ENCODE data around the gene PTGR3. TPM values are rescaled to one million over a fixed set of nuclear protein-coding genes. Genes with fewer than 3 reads are reported as not detected.

PTGR3 gene
- total RNA-seq, 1 experiment from 2014 or later = 13.8 TPM

DNA sequence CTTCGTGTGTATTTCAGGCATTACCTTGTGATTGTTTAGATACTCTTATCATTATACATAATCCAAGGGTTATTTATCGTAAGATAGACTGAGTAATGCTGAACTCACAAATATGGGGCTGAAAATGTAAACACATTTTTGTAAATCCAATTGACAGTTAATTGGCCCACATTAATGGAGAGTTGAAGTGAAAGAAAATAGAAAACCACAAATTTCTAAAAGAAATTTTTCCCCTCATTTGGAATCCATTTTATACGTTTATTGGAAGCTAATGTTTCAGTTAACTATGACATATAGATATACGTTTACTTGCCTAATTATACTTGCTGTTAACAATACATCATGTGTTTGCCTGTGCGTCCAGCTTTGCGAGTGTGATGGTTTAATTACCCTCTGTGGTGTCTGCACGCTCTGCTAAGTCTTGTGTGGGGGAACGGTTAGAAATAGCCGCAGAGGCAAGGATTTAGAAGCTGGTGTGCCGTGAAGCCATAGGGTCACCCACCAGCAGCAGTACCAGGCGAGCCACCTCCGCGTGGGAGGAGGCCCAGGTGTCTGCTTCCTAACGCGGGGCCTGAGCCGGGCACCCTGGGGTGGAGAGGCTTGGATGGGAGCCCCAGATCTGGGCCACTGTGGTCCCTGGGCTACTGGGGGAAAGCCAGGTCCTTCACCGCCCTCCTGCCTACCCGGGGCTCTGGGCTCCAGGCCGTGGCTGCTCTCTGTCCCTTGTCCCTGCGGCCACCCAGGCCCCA is 39.7 kb upstream of the PTGR3 start (continued):
- TF ChIP-seq, protein P1, sequence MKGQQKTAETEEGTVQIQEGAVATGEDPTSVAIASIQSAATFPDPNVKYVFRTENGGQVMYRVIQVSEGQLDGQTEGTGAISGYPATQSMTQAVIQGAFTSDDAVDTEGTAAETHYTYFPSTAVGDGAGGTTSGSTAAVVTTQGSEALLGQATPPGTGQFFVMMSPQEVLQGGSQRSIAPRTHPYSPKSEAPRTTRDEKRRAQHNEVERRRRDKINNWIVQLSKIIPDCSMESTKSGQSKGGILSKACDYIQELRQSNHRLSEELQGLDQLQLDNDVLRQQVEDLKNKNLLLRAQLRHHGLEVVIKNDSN (CRISPR knock-in tag; IDR thresholded peaks at IDR 0.05) = no peak
- TF ChIP-seq, protein P2, sequence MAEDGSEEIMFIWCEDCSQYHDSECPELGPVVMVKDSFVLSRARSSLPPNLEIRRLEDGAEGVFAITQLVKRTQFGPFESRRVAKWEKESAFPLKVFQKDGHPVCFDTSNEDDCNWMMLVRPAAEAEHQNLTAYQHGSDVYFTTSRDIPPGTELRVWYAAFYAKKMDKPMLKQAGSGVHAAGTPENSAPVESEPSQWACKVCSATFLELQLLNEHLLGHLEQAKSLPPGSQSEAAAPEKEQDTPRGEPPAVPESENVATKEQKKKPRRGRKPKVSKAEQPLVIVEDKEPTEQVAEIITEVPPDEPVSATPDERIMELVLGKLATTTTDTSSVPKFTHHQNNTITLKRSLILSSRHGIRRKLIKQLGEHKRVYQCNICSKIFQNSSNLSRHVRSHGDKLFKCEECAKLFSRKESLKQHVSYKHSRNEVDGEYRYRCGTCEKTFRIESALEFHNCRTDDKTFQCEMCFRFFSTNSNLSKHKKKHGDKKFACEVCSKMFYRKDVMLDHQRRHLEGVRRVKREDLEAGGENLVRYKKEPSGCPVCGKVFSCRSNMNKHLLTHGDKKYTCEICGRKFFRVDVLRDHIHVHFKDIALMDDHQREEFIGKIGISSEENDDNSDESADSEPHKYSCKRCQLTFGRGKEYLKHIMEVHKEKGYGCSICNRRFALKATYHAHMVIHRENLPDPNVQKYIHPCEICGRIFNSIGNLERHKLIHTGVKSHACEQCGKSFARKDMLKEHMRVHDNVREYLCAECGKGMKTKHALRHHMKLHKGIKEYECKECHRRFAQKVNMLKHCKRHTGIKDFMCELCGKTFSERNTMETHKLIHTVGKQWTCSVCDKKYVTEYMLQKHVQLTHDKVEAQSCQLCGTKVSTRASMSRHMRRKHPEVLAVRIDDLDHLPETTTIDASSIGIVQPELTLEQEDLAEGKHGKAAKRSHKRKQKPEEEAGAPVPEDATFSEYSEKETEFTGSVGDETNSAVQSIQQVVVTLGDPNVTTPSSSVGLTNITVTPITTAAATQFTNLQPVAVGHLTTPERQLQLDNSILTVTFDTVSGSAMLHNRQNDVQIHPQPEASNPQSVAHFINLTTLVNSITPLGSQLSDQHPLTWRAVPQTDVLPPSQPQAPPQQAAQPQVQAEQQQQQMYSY (CRISPR knock-in tag; IDR thresholded peaks at IDR 0.05) = no peak
- TF ChIP-seq ZNF317 (CRISPR knock-in tag; IDR thresholded peaks at IDR 0.05; ENCODE audit: borderline replicate concordance, low read depth) (no peak), NFE2L1 (CRISPR knock-in tag; IDR thresholded peaks at IDR 0.05) (no peak), JAZF1 (CRISPR knock-in tag; IDR thresholded peaks at IDR 0.05) (no peak), NFYB (CRISPR knock-in tag; conservative IDR thresholded peaks at IDR 0.05; ENCODE audit: low read depth) (no peak), ZNF396 (CRISPR knock-in tag; IDR thresholded peaks at IDR 0.05; ENCODE audit: borderline replicate concordance) (no peak), SMAD4 (CRISPR knock-in tag; IDR thresholded peaks at IDR 0.05) (no peak), NFATC4 (CRISPR knock-in tag; IDR thresholded peaks at IDR 0.05) (no peak), RORB (CRISPR knock-in tag; IDR thresholded peaks at IDR 0.05) (no peak)
- TF ChIP-seq, protein P3, sequence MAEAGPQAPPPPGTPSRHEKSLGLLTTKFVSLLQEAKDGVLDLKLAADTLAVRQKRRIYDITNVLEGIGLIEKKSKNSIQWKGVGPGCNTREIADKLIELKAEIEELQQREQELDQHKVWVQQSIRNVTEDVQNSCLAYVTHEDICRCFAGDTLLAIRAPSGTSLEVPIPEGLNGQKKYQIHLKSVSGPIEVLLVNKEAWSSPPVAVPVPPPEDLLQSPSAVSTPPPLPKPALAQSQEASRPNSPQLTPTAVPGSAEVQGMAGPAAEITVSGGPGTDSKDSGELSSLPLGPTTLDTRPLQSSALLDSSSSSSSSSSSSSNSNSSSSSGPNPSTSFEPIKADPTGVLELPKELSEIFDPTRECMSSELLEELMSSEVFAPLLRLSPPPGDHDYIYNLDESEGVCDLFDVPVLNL (CRISPR knock-in tag; IDR thresholded peaks at IDR 0.05; ENCODE audit: borderline replicate concordance, low read depth) = no peak
- TF ChIP-seq, protein P4, sequence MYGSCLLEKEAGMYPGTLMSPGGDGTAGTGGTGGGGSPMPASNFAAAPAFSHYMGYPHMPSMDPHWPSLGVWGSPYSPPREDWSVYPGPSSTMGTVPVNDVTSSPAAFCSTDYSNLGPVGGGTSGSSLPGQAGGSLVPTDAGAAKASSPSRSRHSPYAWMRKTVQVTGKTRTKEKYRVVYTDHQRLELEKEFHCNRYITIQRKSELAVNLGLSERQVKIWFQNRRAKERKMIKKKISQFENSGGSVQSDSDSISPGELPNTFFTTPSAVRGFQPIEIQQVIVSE (CRISPR knock-in tag; IDR thresholded peaks at IDR 0.05; ENCODE audit: borderline replicate concordance) = no peak
- TF ChIP-seq, protein P5, sequence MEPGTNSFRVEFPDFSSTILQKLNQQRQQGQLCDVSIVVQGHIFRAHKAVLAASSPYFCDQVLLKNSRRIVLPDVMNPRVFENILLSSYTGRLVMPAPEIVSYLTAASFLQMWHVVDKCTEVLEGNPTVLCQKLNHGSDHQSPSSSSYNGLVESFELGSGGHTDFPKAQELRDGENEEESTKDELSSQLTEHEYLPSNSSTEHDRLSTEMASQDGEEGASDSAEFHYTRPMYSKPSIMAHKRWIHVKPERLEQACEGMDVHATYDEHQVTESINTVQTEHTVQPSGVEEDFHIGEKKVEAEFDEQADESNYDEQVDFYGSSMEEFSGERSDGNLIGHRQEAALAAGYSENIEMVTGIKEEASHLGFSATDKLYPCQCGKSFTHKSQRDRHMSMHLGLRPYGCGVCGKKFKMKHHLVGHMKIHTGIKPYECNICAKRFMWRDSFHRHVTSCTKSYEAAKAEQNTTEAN (CRISPR knock-in tag; IDR thresholded peaks at IDR 0.05) = no peak
- TF ChIP-seq, protein P6, sequence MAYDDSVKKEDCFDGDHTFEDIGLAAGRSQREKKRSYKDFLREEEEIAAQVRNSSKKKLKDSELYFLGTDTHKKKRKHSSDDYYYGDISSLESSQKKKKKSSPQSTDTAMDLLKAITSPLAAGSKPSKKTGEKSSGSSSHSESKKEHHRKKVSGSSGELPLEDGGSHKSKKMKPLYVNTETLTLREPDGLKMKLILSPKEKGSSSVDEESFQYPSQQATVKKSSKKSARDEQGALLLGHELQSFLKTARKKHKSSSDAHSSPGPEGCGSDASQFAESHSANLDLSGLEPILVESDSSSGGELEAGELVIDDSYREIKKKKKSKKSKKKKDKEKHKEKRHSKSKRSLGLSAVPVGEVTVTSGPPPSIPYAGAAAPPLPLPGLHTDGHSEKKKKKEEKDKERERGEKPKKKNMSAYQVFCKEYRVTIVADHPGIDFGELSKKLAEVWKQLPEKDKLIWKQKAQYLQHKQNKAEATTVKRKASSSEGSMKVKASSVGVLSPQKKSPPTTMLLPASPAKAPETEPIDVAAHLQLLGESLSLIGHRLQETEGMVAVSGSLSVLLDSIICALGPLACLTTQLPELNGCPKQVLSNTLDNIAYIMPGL (CRISPR knock-in tag; IDR thresholded peaks at IDR 0.05) = no peak
- TF ChIP-seq, protein P7, sequence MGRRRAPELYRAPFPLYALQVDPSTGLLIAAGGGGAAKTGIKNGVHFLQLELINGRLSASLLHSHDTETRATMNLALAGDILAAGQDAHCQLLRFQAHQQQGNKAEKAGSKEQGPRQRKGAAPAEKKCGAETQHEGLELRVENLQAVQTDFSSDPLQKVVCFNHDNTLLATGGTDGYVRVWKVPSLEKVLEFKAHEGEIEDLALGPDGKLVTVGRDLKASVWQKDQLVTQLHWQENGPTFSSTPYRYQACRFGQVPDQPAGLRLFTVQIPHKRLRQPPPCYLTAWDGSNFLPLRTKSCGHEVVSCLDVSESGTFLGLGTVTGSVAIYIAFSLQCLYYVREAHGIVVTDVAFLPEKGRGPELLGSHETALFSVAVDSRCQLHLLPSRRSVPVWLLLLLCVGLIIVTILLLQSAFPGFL (CRISPR knock-in tag; IDR thresholded peaks at IDR 0.05; ENCODE audit: borderline replicate concordance) = no peak

Measured in WTC11 (cell line).